D721Med (cell line): Measurements from ENCODE around the gene GLRA1.
A peak's percentile ranks its signal among the peaks of the same experiment; 100 is the strongest.

Experiments
- DNase-seq: peaks from one replicate; pipeline ENCODE4 v3.0.0; 2011; ENCODE audit warnings: low spot score; ENCODE audit not compliant: insufficient read length
- FAIRE-seq: peaks from 2 replicates; lab custom pipeline; 2011; peaks lifted over from hg19 to GRCh38; lab: Jason Lieb, UNC
- TF ChIP-seq, protein P1 (sequence below): IDR thresholded peaks from 2 replicates; pipeline ENCODE4 v1.5.1; 2012; ENCODE audit warnings: mild to moderate bottlenecking, control low read depth; ENCODE audit not compliant: insufficient read depth; ENCODE audit errors: missing control alignments

Gene GLRA1

DNA sequence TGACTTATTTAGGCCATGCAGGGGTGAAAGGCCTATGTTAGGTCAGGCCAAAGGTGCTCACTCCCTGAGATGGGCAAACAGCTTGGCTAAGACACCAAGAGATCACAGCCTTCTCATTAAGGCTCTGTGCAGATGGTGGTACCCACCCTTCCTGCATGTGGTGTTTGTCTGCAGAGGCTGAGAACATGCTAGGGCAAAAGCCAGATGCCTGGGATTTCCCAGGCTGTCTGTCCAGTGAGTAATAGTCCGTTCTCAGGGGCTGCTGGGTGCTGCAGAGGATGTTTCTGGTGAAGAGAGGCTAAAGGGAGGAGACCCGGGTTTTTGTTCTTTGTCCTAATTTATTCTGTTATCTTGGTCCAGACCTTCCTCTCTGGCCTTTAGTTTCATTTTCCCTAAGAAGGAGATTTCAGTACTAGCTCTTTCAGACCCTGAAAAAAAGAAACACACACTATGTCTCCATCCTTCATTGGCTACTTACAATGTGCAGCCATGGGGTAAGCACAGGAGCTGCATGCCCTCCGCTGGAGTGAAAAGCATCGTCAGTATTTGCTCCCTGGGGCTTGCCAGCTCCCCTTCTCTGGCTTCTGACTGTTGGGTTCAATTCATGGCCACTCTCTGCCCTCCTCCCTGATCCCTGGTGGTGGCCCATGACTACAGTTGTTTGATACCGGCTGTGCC is 23.4 kb upstream of the GLRA1 start:
- FAIRE-seq (no peak), DNase-seq (no peak)
- TF ChIP-seq, protein P1, sequence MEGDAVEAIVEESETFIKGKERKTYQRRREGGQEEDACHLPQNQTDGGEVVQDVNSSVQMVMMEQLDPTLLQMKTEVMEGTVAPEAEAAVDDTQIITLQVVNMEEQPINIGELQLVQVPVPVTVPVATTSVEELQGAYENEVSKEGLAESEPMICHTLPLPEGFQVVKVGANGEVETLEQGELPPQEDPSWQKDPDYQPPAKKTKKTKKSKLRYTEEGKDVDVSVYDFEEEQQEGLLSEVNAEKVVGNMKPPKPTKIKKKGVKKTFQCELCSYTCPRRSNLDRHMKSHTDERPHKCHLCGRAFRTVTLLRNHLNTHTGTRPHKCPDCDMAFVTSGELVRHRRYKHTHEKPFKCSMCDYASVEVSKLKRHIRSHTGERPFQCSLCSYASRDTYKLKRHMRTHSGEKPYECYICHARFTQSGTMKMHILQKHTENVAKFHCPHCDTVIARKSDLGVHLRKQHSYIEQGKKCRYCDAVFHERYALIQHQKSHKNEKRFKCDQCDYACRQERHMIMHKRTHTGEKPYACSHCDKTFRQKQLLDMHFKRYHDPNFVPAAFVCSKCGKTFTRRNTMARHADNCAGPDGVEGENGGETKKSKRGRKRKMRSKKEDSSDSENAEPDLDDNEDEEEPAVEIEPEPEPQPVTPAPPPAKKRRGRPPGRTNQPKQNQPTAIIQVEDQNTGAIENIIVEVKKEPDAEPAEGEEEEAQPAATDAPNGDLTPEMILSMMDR: no peak

GRCh38 chr5:151937851-151938250 is 13.2 kb upstream of the GLRA1 start:
- DNase-seq: no peak
- no peak for FAIRE-seq
- TF ChIP-seq, protein P1: no peak

GRCh38 chr5:151935135-151935695 is 10.6 kb upstream of the GLRA1 start:
- peak; percentile 98 for FAIRE-seq
- DNase-seq: no peak
- TF ChIP-seq, protein P1: no peak

- FAIRE-seq: no peak
- DNase-seq: no peak
- TF ChIP-seq, protein P1: no peak
Observed at GRCh38 chr5:151931260-151931659, 6.6 kb upstream of the GLRA1 start.

DNA sequence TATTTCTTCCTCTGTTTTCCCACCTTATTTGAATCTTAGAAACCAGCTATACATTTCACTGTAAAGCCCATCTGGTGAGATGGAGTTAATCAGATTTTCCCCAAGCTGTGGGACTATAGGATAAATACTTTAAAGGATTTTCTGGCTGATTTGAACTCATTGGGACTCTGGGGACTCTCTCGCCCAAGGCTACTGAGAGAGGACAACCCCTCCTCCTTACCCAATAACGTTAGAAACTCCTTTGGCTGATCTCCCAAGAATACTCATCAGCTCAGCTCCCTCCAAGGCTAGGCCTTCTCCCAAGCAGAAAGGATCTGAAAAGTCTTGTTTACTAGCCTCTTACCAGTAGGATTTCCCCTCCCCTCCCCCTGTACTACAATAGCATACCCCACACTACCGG is 1.5 kb upstream of the GLRA1 start:
- FAIRE-seq (peak; percentile 87), DNase-seq (no peak)
- TF ChIP-seq, protein P1: no peak

DNA sequence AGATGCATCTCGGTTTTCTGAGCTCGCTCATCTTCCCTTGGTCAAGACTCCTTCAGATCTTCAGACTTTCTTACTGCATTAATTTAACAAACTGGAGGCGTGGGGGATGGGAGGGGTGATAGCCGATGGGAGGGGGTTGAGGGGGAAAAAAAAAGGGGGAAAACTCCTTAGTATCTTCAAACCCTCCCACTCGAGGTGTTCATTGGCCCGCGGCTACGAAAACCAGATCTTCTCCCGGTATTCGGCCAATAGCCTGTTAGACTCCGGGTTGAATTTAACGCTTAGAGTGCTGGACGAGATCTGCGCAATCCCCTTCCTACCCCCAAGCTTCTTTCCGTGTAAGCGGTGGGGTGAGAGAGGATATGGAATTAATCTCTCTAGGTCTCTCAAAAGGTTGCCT is 689 bp upstream of the GLRA1 start:
- FAIRE-seq (no peak), DNase-seq (no peak)
- TF ChIP-seq, protein P1: no peak

- no peak for FAIRE-seq
- DNase-seq: peak; percentile 38
Observed at GRCh38 chr5:151923866-151924476, 680 bp downstream of the GLRA1 start.

More at GRCh38 chr5:151923866-151924476, 680 bp downstream of the GLRA1 start:
- TF ChIP-seq, protein P1: peak; percentile 77
